Body of pancreas (tissue), 4 donors: Measurements from ENCODE around the gene FXN.

ENCODE experiments used
- POLR2A ChIP-seq, 3 donors: fragments of 450-650 bp; IDR thresholded peaks; one replicate each; pipeline ENCODE4 v1.6.1; 2016; ENCODE audit warnings: antibody characterized with exemption in 3 of 3, mild to moderate bottlenecking in 2 of 3
- TF ChIP-seq, protein P1 (sequence below), 7 experiments: fragments of 450-650 bp in 4 of 7; fragments of 200-600 bp in 3 of 7; sonication (generic) in 3 of 7; IDR thresholded peaks; one replicate each; pipeline ENCODE4 v1.5.1; 2016 to 2019; ENCODE audit warnings: antibody characterized with exemption in 7 of 7

GRCh38 chr9:69122082-69122548 is 86.6 kb downstream of the FXN start:
- TF ChIP-seq, protein P1, sequence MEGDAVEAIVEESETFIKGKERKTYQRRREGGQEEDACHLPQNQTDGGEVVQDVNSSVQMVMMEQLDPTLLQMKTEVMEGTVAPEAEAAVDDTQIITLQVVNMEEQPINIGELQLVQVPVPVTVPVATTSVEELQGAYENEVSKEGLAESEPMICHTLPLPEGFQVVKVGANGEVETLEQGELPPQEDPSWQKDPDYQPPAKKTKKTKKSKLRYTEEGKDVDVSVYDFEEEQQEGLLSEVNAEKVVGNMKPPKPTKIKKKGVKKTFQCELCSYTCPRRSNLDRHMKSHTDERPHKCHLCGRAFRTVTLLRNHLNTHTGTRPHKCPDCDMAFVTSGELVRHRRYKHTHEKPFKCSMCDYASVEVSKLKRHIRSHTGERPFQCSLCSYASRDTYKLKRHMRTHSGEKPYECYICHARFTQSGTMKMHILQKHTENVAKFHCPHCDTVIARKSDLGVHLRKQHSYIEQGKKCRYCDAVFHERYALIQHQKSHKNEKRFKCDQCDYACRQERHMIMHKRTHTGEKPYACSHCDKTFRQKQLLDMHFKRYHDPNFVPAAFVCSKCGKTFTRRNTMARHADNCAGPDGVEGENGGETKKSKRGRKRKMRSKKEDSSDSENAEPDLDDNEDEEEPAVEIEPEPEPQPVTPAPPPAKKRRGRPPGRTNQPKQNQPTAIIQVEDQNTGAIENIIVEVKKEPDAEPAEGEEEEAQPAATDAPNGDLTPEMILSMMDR (IDR thresholded peaks at IDR 0.05) = no peak
- peak; percentile 15 to 63 (median 63) for TF ChIP-seq POLR2A (IDR thresholded peaks at IDR 0.05)
